ENCODE data around the gene SGK1.

DNA sequence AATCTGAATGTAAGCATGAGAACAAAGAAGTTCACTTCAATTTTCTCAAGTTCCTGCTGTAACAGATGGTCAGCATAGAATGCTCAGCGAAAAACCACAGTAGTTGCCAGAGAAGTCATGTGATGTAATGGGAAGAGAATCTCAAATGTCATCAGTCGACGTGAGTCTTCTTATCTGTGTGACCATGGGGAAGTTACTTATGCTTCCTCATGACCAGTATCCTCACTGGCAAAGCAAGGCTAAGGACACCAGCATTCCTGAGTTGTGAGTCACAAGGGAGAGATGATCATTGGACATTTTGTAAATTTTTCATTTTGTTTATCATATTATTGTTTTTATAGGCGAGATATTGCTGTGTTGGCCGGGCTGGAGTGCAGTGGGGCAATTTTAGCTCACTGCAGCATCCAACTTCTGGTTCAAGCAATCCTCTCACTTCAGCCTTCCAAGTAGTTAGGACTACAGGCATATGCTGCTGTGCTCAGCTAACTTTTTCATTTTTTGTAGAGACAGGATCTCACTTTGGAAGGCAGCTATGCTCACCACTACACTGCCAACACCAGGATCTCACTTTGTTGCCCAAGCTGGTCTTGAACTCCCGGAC, 21.9 kb downstream of the SGK1 start:
- TF ChIP-seq POLR2AphosphoS5 (IDR thresholded peaks at IDR 0.05): no peak
- TF ChIP-seq, protein P1, sequence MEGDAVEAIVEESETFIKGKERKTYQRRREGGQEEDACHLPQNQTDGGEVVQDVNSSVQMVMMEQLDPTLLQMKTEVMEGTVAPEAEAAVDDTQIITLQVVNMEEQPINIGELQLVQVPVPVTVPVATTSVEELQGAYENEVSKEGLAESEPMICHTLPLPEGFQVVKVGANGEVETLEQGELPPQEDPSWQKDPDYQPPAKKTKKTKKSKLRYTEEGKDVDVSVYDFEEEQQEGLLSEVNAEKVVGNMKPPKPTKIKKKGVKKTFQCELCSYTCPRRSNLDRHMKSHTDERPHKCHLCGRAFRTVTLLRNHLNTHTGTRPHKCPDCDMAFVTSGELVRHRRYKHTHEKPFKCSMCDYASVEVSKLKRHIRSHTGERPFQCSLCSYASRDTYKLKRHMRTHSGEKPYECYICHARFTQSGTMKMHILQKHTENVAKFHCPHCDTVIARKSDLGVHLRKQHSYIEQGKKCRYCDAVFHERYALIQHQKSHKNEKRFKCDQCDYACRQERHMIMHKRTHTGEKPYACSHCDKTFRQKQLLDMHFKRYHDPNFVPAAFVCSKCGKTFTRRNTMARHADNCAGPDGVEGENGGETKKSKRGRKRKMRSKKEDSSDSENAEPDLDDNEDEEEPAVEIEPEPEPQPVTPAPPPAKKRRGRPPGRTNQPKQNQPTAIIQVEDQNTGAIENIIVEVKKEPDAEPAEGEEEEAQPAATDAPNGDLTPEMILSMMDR (IDR thresholded peaks at IDR 0.05): no peak
- TF ChIP-seq POLR2A (IDR thresholded peaks at IDR 0.05): no peak
- TF ChIP-seq EP300 (IDR thresholded peaks at IDR 0.05; ENCODE audit: low read depth): no peak
